OCI-LY3 (cell line): ENCODE results near the gene H2BW1.
"Not testable (repeated sequence)": the region's sequence is repeated elsewhere in the genome, so short reads cannot be mapped to it uniquely, and the experiment has no call there.

Experiments used
- CTCF ChIP-seq: fragments of 200-600, 300-600 bp; sonication (generic); IDR thresholded peaks from 2 replicates; pipeline ENCODE4 v1.5.1; 2014; ENCODE audit warnings: antibody characterized with exemption, low read length, low read depth
- EZH2phosphoT487 ChIP-seq: fragments of 200-600 bp; shearing (Covaris generic); IDR thresholded peaks from 2 replicates; pipeline ENCODE4 v1.6.1; 2018; ENCODE audit warnings: antibody characterized with exemption, mixed run types, low read depth

GRCh38 chrX:104015576-104015975 is 2.1 kb upstream of the H2BW1 start:
- not testable (repeated sequence) for TF ChIP-seq CTCF, EZH2phosphoT487
